Measurements from ENCODE around the gene GIMAP8. TPM values are rescaled to one million over a fixed set of nuclear protein-coding genes. Genes with fewer than 3 reads are reported as not detected.

The GIMAP8 gene
- total RNA-seq, 1 donor: not detected

GRCh38 chr7:150458235-150458634, 7.8 kb downstream of the GIMAP8 start:
- TF ChIP-seq CTCF (IDR thresholded peaks at IDR 0.05; ENCODE audit: insufficient read depth, low read depth, low read length): no peak
- DNase-seq (ENCODE audit: low read depth): no peak
- no peak overlapping the region for H3K4me3 ChIP-seq (ENCODE audit: low read depth, low read length)

- no peak overlapping the region for H3K4me3 ChIP-seq (ENCODE audit: low read depth, low read length)
- no peak for DNase-seq (ENCODE audit: low read depth)
- TF ChIP-seq CTCF (IDR thresholded peaks at IDR 0.05; ENCODE audit: insufficient read depth, low read depth, low read length): no peak
These were observed 8.3 kb downstream of the GIMAP8 start for GRCh38 chr7:150458756-150459155.

GRCh38 chr7:150461520-150461919, 11.1 kb downstream of the GIMAP8 start:
- DNase-seq (ENCODE audit: low read depth): no peak
- TF ChIP-seq CTCF (IDR thresholded peaks at IDR 0.05; ENCODE audit: insufficient read depth, low read depth, low read length): no peak
- H3K4me3 ChIP-seq (ENCODE audit: low read depth, low read length): no peak overlapping the region

GRCh38 chr7:150462413-150462812, 12.0 kb downstream of the GIMAP8 start:
- H3K4me3 ChIP-seq (ENCODE audit: low read depth, low read length): no peak overlapping the region
- no peak for DNase-seq (ENCODE audit: low read depth)
- no peak for TF ChIP-seq CTCF (IDR thresholded peaks at IDR 0.05; ENCODE audit: insufficient read depth, low read depth, low read length)

- TF ChIP-seq CTCF (IDR thresholded peaks at IDR 0.05; ENCODE audit: insufficient read depth, low read depth, low read length): no peak
- DNase-seq (ENCODE audit: low read depth): no peak
- H3K4me3 ChIP-seq (ENCODE audit: low read depth, low read length): no peak overlapping the region
These were observed 13.0 kb downstream of the GIMAP8 start for GRCh38 chr7:150463461-150463860.

GRCh38 chr7:150464962-150465361, 14.5 kb downstream of the GIMAP8 start:
- no peak for DNase-seq (ENCODE audit: low read depth)
- H3K4me3 ChIP-seq (ENCODE audit: low read depth, low read length): no peak overlapping the region
- TF ChIP-seq CTCF (IDR thresholded peaks at IDR 0.05; ENCODE audit: insufficient read depth, low read depth, low read length): no peak

- no peak overlapping the region for H3K4me3 ChIP-seq (ENCODE audit: low read depth, low read length)
- no peak for DNase-seq (ENCODE audit: low read depth)
- TF ChIP-seq CTCF (IDR thresholded peaks at IDR 0.05; ENCODE audit: insufficient read depth, low read depth, low read length): no peak
These were observed 15.0 kb downstream of the GIMAP8 start for GRCh38 chr7:150465414-150465813.

Measured in fibroblast of villous mesenchyme (primary cell).